D341Med (cell line): ENCODE measurements around the gene TAF1B.
"Not testable (repeated sequence)": the region's sequence is repeated elsewhere in the genome, so short reads cannot be mapped to it uniquely, and the experiment has no call there.

ENCODE experiments used
- DNase-seq: peaks from one replicate; pipeline ENCODE4 v3.0.0; 2012; ENCODE audit warnings: low spot score

The TAF1B gene

DNA sequence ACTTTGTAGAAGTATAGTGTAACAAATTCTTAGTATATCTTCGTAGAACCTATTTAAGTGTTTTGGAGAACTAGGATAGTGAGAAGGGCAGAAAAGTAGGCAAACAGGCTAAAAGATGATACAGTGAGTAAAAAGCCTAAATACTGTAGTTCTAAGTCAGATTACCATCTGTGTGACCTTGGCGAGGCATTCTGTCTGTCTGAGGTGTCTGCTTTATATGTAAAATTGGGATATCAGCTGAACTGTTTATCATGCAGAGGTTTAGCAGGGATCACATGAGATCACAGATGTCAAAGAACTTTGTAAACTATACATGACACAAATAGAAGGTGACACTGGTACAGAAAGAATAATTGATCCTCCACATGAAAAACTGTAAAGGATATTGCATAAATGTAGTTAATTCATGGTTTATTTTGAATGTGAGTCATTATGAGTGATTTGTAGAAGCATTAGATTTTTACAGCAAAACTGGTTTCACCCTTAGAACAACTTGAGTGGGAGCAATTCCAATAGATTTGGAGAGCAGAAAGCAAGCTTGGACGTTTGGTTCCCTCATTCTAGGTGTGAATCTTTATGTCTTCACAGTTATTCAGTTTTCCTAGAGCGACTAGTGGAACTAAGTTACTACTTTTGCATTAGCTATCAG, 41.9 kb downstream of the TAF1B start:
- no peak for DNase-seq

- no peak for DNase-seq
These were observed 44.2 kb downstream of the TAF1B start for GRCh38 chr2:9887513-9887912.

DNA sequence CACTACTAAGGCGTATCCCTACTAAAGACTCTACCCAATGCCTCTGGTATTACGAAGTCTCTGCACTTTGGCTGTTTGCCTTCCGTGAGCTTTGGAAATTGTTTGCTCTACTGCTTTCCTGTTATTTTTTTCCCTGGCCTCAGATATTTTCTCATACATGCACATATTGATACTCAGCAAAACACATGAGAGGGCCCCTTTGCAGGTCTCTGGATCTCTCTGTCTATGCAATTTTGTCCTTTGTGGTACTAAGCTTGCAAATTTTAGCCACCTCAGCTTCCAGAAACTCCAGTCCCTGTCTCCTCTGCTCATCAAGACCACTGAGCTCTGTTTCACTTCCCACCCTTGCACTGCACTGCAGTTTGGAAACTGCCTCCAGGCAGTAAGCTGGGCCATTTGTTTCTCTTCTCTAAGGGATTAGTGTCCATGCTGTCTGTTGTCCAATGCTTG, 46.6 kb downstream of the TAF1B start:
- no peak for DNase-seq

- no peak for DNase-seq
These were observed 49.0 kb downstream of the TAF1B start for GRCh38 chr2:9892236-9892635.

DNA sequence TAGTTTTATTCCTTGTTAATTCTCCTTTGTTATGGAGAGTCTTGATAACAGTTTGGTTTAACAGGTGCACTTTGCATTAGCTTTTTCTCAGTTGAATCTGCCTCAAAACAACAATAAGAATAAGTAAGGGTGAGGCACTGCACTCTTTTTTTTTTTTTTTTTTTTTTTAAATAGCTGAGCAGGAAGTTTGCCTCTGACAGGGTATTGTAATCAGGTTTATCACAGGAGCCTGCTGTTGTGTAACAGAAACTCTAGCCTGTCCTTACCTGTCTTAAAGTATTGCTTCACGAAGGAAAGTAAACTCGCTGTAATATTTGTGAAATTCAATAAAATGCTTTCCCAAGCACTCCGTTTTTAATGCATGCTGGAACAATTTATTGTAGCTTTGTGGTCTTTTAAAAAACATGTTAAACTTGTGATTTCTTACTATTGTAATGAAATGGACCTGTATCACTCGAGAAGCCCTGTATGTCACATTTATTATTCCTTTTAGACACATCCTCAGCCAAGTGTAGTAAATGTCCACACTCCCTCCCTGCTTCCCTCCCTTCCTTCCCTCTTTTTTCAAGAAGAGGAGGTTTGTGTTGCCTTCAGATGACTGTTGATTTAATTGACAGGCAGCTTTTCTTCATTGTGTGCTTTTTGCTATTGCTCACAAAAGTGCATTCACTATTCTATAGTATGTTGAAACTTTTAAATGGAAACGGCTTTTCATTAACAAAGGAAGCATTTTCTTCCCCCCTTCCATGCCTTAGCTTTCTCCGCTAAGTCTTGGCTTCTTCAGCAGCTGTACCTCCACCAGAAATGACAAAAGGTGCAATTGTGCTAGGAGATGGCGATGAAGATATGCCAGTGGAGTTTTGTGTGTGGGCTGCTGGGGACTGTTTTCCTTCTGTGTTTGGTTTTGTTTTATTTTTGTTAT, 52.7 kb downstream of the TAF1B start:
- DNase-seq = no peak

DNA sequence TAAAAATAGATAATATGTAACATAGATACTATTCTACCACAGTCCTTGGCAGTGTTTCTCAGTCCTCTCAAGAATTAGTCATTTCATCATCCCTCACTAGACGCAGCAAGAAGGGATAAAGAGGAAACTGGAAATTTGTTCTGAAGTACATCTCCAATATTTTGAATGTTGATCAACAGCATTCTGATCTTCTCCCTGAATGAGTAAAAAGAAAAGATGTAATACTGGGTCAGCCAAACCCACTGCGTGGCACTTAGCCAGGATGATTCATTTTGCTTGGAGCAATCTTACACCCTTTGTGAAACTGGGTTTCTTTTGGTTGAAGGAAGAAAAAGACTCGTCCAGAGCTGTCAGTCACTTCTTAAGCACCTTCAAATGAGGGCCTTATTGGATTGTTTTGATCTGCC, 54.1 kb downstream of the TAF1B start:
- no peak for DNase-seq

GRCh38 chr2:9897846-9898245, 54.6 kb downstream of the TAF1B start:
- DNase-seq = no peak

- DNase-seq = no peak
These were observed 62.1 kb downstream of the TAF1B start for GRCh38 chr2:9905413-9905812.

DNA sequence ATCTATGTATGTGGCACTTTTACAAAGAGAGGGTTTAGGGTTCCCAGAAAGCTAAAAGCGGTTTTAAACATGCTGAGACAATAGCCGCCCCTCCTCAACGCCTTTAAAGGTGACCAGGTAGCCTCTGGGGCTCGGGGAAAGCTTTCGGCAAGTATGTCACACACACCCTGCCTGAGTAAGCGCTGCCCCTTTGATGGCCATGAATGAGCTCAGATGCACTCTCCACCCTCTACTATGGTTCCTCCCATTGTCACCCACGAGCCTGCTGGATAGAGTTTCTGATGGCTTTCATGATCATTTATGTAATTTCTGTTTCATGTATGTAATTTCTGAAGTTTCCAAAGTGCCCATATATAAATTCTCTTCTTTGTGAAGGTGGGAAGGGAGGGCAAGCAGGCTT, 64.1 kb downstream of the TAF1B start:
- no peak for DNase-seq

- DNase-seq = no peak
These were observed 65.4 kb downstream of the TAF1B start for GRCh38 chr2:9908639-9909038.

- DNase-seq = no peak
These were observed 65.8 kb downstream of the TAF1B start for GRCh38 chr2:9909106-9909505.

DNA sequence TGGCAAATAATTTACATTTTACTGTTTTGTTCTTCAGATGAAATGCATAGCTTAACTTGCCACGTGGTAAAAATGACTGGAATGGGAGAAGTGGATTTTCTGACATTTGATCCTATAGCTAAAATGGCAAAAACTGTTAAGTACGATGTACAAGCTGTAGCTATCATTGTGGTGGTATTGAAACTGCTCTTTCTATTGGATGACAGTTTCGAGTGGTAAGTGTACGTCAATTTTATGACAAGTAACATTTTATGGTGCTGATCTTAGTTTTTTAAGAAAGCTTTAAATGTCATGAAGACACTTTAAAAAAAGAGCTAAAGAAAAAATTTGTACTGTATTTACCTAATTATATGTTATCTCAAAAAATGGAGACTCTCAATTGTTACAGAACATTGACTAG, 67.4 kb downstream of the TAF1B start:
- no peak for DNase-seq

GRCh38 chr2:9912468-9912867, 69.2 kb downstream of the TAF1B start:
- DNase-seq = no peak

DNA sequence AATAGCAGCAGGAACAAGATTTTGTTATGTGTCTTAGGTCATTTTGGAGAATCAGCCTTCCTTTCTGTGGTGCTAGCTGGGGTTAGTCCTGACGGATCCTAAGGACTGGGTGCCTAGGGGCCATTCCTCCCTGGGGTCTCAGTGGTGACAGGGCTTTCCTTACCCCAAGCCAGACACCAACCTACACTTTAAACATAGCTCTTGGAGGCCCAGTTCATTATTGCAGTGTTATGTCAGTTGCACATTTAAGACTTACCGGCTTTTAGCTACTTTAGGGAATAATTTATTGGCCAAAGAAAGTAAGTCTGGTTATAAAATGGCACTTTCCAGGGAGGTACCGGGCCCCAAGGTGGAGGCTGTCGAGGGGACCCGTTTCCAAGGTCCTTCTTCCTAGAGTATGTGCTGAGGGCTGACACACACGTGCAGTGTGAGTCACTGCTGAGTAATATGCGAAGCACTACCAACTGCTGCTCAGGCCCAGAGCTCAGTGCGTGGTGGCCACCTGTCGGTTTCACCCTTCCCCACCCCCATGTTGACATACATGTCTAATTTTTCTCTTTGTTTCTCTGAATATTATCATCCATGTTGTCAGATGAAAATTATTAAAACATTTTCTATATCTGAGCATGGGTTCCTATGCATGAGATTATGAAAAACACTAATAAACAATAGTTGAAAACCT, 71.3 kb downstream of the TAF1B start:
- no peak for DNase-seq

DNA sequence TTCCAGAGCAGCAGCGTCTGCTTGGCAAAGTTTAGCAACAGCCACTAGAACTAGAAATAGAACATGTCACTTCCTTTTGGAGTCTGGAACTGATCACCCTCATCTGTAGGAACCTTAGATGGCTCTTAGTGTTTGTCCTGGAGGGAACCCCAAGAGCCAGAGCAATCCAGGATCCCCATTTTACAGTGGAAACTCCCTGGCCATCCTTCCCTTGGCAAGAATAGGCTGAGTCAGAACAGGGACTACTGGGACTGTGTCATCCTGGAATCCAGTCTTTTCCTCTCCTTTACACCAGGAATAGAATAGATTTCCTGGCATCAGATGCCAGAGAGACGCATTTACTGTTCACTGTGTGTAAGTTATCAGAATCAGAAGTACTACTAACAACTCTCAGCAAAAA, 75.0 kb downstream of the TAF1B start:
- no peak for DNase-seq

- no peak for DNase-seq
These were observed 76.2 kb downstream of the TAF1B start for GRCh38 chr2:9919512-9919911.

DNA sequence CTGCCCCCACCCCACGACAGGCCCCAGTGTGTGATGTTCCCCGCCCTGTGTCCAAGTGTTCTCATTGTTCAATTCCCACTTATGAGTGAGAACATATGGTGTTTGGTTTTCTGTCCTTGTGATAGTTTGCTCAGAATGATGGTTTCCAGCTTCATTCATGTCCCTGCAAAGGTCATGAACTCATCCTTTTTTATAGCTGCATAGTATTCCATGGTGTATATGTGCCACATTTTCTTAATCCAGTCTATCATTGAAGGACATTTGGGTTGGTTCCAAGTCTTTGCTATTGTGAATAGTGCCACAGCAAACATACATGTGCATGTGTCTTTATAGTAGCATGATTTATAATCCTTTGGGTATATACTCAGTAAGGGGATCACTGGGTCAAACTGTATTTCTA, 83.7 kb downstream of the TAF1B start:
- DNase-seq = not testable (repeated sequence)

GRCh38 chr2:9937258-9937657, 94.0 kb downstream of the TAF1B start:
- DNase-seq = no peak

DNA sequence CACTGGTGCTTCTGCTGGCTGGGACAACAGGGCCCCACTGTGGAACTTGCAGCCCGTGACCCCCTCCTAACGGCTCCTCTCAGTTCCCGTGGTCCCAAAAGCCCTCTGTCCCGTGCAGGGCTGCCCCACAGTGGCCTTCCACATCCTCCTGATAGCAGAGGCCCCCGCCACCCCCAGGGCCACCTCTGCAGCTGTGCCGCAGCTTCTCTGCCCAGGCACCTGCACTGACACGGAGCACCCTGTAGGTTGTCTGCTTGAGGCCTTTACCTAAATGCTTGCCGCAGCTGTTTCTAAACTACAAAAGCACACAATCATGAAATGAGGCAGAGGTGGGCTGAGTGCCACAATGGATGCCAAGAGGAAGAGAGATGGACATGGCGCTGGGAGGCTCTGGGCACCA, 94.7 kb downstream of the TAF1B start:
- DNase-seq = peak; percentile 33

- DNase-seq = no peak
These were observed 96.6 kb downstream of the TAF1B start for GRCh38 chr2:9939587-9940485.

GRCh38 chr2:9941196-9941995, 98.1 kb downstream of the TAF1B start:
- no peak for DNase-seq
